HepG2 (cell line): ENCODE results near the gene CGB5. TPM values are rescaled to one million over a fixed set of nuclear protein-coding genes. Genes with fewer than 3 reads are reported as not detected.
A peak's percentile ranks its signal among the peaks of the same experiment; 100 is the strongest.

ENCODE experiments used
- CBX5 ChIP-seq: sonication (generic); formaldehyde crosslinking; IDR thresholded peaks from 2 replicates; pipeline ENCODE4 v1.4.0; 2020; ENCODE audit warnings: missing genetic modification reagents, borderline replicate concordance
- CC2D1A ChIP-seq: sonication (generic); formaldehyde crosslinking; IDR thresholded peaks from 2 replicates; pipeline ENCODE4 v1.8.1; 2023; ENCODE audit warnings: mild to moderate bottlenecking, missing genetic modification reagents
- CREBL2 ChIP-seq: sonication (generic); formaldehyde crosslinking; IDR thresholded peaks from 2 replicates; pipeline ENCODE4 v1.8.1; 2023; ENCODE audit warnings: missing genetic modification reagents, mild to moderate bottlenecking, borderline replicate concordance
- GZF1 ChIP-seq: sonication (generic); formaldehyde crosslinking; IDR thresholded peaks from 2 replicates; pipeline ENCODE4 v1.5.1; 2020; ENCODE audit warnings: mild to moderate bottlenecking, missing genetic modification reagents
- MATR3 ChIP-seq: sonication (generic); formaldehyde crosslinking; IDR thresholded peaks from 2 replicates; pipeline ENCODE4 v1.4.0; 2020; ENCODE audit warnings: missing genetic modification reagents
- NFIC ChIP-seq: IDR thresholded peaks from 2 replicates; pipeline ENCODE4 v1.6.1; 2012; ENCODE audit warnings: mild to moderate bottlenecking, low read length, inconsistent platforms
- PREB ChIP-seq: sonication (generic); formaldehyde crosslinking; IDR thresholded peaks from 2 replicates; pipeline ENCODE4 v1.4.0; 2020; ENCODE audit warnings: missing genetic modification reagents
- ZEB1 ChIP-seq: IDR thresholded peaks from 2 replicates; pipeline ENCODE4 v1.6.1; 2012; ENCODE audit warnings: mild to moderate bottlenecking, low read depth, inconsistent platforms; ENCODE audit not compliant: insufficient replicate concordance
- ZFP82 ChIP-seq: sonication (generic); formaldehyde crosslinking; IDR thresholded peaks from 2 replicates; pipeline ENCODE4 v1.5.1; 2020; ENCODE audit warnings: mild to moderate bottlenecking, missing genetic modification reagents, borderline replicate concordance
- ZHX2 ChIP-seq, 2 experiments: sonication (generic) in 1 of 2; formaldehyde crosslinking in 1 of 2; IDR thresholded peaks; 2 replicates each; pipeline versions ENCODE4 v1.6.1 to v1.9.0; 2014 to 2022; ENCODE audit warnings: antibody characterized with exemption in 1 of 2, borderline replicate concordance in 1 of 2, inconsistent platforms in 1 of 2, low read depth in 1 of 2, missing genetic modification reagents in 1 of 2
- ZNF253 ChIP-seq: sonication (generic); formaldehyde crosslinking; IDR thresholded peaks from 2 replicates; pipeline ENCODE4 v1.8.0; 2022; ENCODE audit warnings: mild to moderate bottlenecking, missing genetic modification reagents, borderline replicate concordance
- ZNF543 ChIP-seq: sonication (generic); formaldehyde crosslinking; IDR thresholded peaks from 2 replicates; pipeline ENCODE4 v1.4.0; 2020; ENCODE audit warnings: mild to moderate bottlenecking, missing genetic modification reagents
- ZNF580 ChIP-seq: IDR thresholded peaks from 2 replicates; pipeline ENCODE4 v1.6.1; 2016; ENCODE audit warnings: low read depth, borderline replicate concordance
- ZNF7 ChIP-seq: IDR thresholded peaks from 2 replicates; pipeline ENCODE4 v1.6.1; 2016; ENCODE audit warnings: missing biosample characterization, missing genetic modification reagents
- polyA plus RNA-seq, 8 experiments: library from polyadenylated mRNA; depleted of rRNA in 3 of 8; stranded (reverse) in 7 of 8; unstranded in 1 of 8; fragments of >200 nt; fragmentation: Illumina TruSeq in 4 of 8; extraction: Trizol in 4 of 8; gene quantifications; 2 replicates each; pipeline versions ENCODE4 v1.2.1 to v1.2.3, GENCODE V29; 2011 to 2016; ENCODE audit warnings: low read depth in 4 of 8, missing spikeins in 1 of 8, mixed read lengths in 1 of 8; ENCODE audit not compliant: insufficient read depth in 1 of 8
- total RNA-seq, 5 experiments: library from RNA; depleted of rRNA; stranded (reverse); fragments of >200 nt; fragmentation: Illumina TruSeq; extraction: Trizol; gene quantifications; 2 replicates each; pipeline ENCODE4 v1.2.3, GENCODE V29; 2016; ENCODE audit warnings: low read depth in 1 of 5

CGB5 gene
- total and polyA plus RNA-seq, 2 of the 13 experiments (the other 11 are each of a cell fraction or from before 2014, with no cell fraction given), result not detected

GRCh38 chr19:49085020-49085867 is 41.6 kb downstream of the CGB5 start, which contains the start of gene SNRNP70 (continued):
- TF ChIP-seq ZHX2 (IDR thresholded peaks at IDR 0.05; ENCODE audit: low read depth) (no peak), ZHX2 (CRISPR knock-in tag; IDR thresholded peaks at IDR 0.05; ENCODE audit: borderline replicate concordance) (0 out of 2 replicates have a peak, but pooled peaks have one; percentile 47), ZEB1 (no peak), GZF1 (CRISPR knock-in tag) (0 out of 2 replicates have a peak, but pooled peaks have one; percentile 46), ZNF7 (CRISPR knock-in tag) (no peak), CREBL2 (no peak), ZFP82 (CRISPR knock-in tag) (0 out of 2 replicates have a peak, but pooled peaks have one; percentile 46), PREB (no peak), ZNF543 (CRISPR knock-in tag) (peak; percentile 89; the same call in 1 of the 2 replicates), CBX5 (CRISPR knock-in tag) (peak; percentile 53), CC2D1A (CRISPR knock-in tag) (no peak), MATR3 (CRISPR knock-in tag) (no peak), ZNF253 (CRISPR knock-in tag) (no peak), NFIC (no peak; the same call in 1 of the 2 replicates), ZNF580 (CRISPR knock-in tag) (peak; percentile 26; the same call in 1 of the 2 replicates)
